Heart left ventricle (tissue), 16 donors: ENCODE measurements around the gene NTM. TPM values are rescaled to one million over a fixed set of nuclear protein-coding genes. Genes with fewer than 3 reads are reported as not detected.

Experiments used
- ATAC-seq, 4 donors: fragments of 200-7000 bp; cut with Tn5 transposase; one replicate each; pipeline ENCODE4 v1.9.1; 2020 to 2022; ENCODE audit warnings: moderate library complexity in 4 of 4, mild to moderate bottlenecking in 3 of 4, moderate number of reproducible peaks in 1 of 4
- DNase-seq, 5 donors: peaks; one replicate each; pipeline ENCODE4 v3.0.0-alpha.2; 2020
- H3K27ac ChIP-seq, 12 donors: fragments of 200-600 bp; sonication (generic) in 4 of 12; one replicate each; pipeline versions ENCODE4 v1.5.0 to v1.8.0; 2016 to 2022; ENCODE audit warnings: mild to moderate bottlenecking in 2 of 12
- H3K27me3 ChIP-seq, 9 donors: fragments of 200-600 bp; sonication (generic) in 2 of 9; one replicate each; pipeline versions ENCODE4 v1.5.1 to v1.8.0; 2016 to 2022; ENCODE audit warnings: mild to moderate bottlenecking in 3 of 9
- H3K36me3 ChIP-seq, 9 donors: fragments of 200-600 bp; sonication (generic) in 2 of 9; one replicate each; pipeline versions ENCODE4 v1.5.0 to v1.8.0; 2018 to 2022; ENCODE audit warnings: mild to moderate bottlenecking in 2 of 9
- H3K4me1 ChIP-seq, 12 donors: fragments of 200-600 bp; sonication (generic) in 4 of 12; one replicate each; pipeline versions ENCODE4 v1.5.0 to v1.8.0; 2016 to 2022; ENCODE audit warnings: mild to moderate bottlenecking in 3 of 12
- H3K4me3 ChIP-seq, 12 donors: fragments of 200-600 bp; sonication (generic) in 4 of 12; one replicate each; pipeline versions ENCODE4 v1.5.0 to v1.8.0; 2017 to 2022; ENCODE audit warnings: mild to moderate bottlenecking in 9 of 12, moderate library complexity in 4 of 12
- H3K9me3 ChIP-seq, 12 donors: fragments of 200-600 bp; sonication (generic) in 4 of 12; one replicate each; pipeline versions ENCODE4 v1.5.0 to v1.8.0; 2016 to 2022; ENCODE audit warnings: mild to moderate bottlenecking in 1 of 12
- POLR2A ChIP-seq, 2 donors: fragments of 450-650 bp; IDR thresholded peaks; one replicate each; pipeline ENCODE4 v1.6.1; 2017; ENCODE audit warnings: antibody characterized with exemption in 2 of 2, mild to moderate bottlenecking in 2 of 2, moderate library complexity in 2 of 2
- WGBS, 4 donors: extraction: QIAGEN DNeasy Blood & Tissue Kit in 2 of 4; methylation state at CpG; one replicate each; pipeline versions ENCODE4 v1.1.5 to v1.1.7; 2013 to 2018; 5-methylcytosine and 5-hydroxymethylcytosine counted together
- intact Hi-C, 10 donors: fragments of 100-400 bp; cut with DNase I; formaldehyde crosslinking; loops; one replicate each; pipeline versions ENCODE4 v1.11.1 to v1.14.2; 2022
- polyA plus RNA-seq, 2 donors: library from polyadenylated mRNA; stranded (reverse); fragments of 200-250 nt; gene quantifications; one replicate each; pipeline ENCODE4 v1.2.3, GENCODE V29; 2013
- total RNA-seq, 9 donors: library from RNA; depleted of rRNA in 2 of 9; stranded (reverse); fragments of >200 nt in 2 of 9; fragmentation: NEBNext Ultra II Directional in 3 of 9; extraction: Animal tissue kit (Norgen Biotek cat#: 25700) in 3 of 9; gene quantifications; one replicate each; pipeline versions ENCODE4 v1.1.0 to v1.2.4, GENCODE V29; 2016 to 2023
- TF ChIP-seq, protein P1 (sequence below), 12 donors: fragments of 200-600 bp; sonication (generic) in 4 of 12; IDR thresholded peaks; one replicate each; pipeline versions ENCODE4 v1.5.0 to v1.8.0; 2018 to 2022; ENCODE audit warnings: antibody characterized with exemption in 12 of 12, mild to moderate bottlenecking in 5 of 12
- donor health status: ischemic (EF 13 %, LVEDD 7.1; RV severe dilation, severe dysfunction).
- donor health status: healthy with polysubstance abuse.
- donor health status: DM: no; HTN: yes; CAD: no.
- donor health status: DM: no; HTN: no; CAD: no.
- donor health status: ischemic (EF 25% LVEDD 6.9; RV normal size, moderate dysfunction).
- donor health status: ischemic (EF 25% LVEDD 5.7; RV mildly dilated, moderate dysfunction).
- donor health status: healthy.
- donor health status: DM: yes; HTN: yes; CAD: no.
- donor health status: ischemic (EF 35%, LVEDD 5.7; RV mildly dilated, moderate dysfunction).
- donor health status: nonischemic (EF 11% LVEDD 7.7; RV severe dilation, severe dysfunction).
- donor health status: DM: yes; HTN: yes; CAD: no.
- donor health status: PGD.
- donor health status: ischemic (EF 29% LVEDD 5.4; RV normal size, mild dysfunction).
- donor health status: nonischemic (EF 23%, LVEDD 6.1; RV moderate dilation, normal function).

The NTM gene
- total and polyA plus RNA-seq, 11 donors, result 0.40 to 7.7 (median 1.5) TPM

- intact Hi-C loops, result loop anchor here in 1 of 10 donors (10.0 kb wide), 1 partner anchor 60 kb away; no protein-coding TSS in a partner anchor
- Histone ChIP-seq H3K27ac (no peak overlapping the region), H3K4me1 (peaks cover 0 to 9% (median 0%) of the 10 kb centered on the region in 12 donors), H3K4me3 (no peak overlapping the region), H3K36me3 (no peaks in the 10 kb centered on the region), H3K9me3 (no peaks in the 10 kb centered on the region), H3K27me3 (no peaks in the 10 kb centered on the region)
- no peak for TF ChIP-seq POLR2A (IDR thresholded peaks at IDR 0.05)
- TF ChIP-seq, protein P1, sequence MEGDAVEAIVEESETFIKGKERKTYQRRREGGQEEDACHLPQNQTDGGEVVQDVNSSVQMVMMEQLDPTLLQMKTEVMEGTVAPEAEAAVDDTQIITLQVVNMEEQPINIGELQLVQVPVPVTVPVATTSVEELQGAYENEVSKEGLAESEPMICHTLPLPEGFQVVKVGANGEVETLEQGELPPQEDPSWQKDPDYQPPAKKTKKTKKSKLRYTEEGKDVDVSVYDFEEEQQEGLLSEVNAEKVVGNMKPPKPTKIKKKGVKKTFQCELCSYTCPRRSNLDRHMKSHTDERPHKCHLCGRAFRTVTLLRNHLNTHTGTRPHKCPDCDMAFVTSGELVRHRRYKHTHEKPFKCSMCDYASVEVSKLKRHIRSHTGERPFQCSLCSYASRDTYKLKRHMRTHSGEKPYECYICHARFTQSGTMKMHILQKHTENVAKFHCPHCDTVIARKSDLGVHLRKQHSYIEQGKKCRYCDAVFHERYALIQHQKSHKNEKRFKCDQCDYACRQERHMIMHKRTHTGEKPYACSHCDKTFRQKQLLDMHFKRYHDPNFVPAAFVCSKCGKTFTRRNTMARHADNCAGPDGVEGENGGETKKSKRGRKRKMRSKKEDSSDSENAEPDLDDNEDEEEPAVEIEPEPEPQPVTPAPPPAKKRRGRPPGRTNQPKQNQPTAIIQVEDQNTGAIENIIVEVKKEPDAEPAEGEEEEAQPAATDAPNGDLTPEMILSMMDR (IDR thresholded peaks at IDR 0.05), result no peak
- WGBS, 4 donors, result 32 to 45% (median 37%) methylated on average over 4 of the region's 4 CpGs
- ATAC-seq (no peak), DNase-seq (no peak)
Measured at GRCh38 chr11:131924457-131925201, 554.2 kb downstream of the NTM start.

DNA sequence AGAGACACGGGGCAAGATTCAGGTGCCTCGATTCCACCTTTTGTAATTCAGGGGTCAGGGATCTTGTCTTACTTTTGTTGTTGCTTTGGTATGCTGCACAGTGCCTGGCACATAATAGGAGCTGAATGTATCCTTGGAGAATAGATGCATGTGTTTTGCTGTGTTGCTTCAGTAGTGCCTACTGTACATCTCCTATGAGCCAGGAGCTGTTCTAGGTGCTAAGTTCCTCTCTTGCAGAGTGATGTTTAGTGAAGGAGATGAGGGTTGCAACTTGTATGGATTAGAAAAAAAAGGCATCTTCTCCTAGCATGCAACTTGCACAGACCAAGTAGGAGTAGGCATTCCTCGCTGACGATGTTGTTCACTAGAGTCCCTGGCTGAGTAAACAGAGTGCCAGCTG is 555.4 kb downstream of the NTM start:
- intact Hi-C loops, result loop anchor here in 1 of 10 donors (10.0 kb wide), 1 partner anchor 59 kb away; no protein-coding TSS in a partner anchor
- Histone ChIP-seq H3K9me3 (no peaks in the 10 kb centered on the region), H3K27me3 (no peaks in the 10 kb centered on the region), H3K4me1 (peaks cover 0 to 9% (median 0%) of the 10 kb centered on the region in 12 donors), H3K4me3 (no peak overlapping the region), H3K36me3 (no peaks in the 10 kb centered on the region), H3K27ac (no peak overlapping the region)
- 90 to 97% (median 91%) methylated on average over 4 of the region's 4 CpGs for WGBS, 4 donors
- TF ChIP-seq POLR2A (IDR thresholded peaks at IDR 0.05), result no peak
- TF ChIP-seq, protein P1 (IDR thresholded peaks at IDR 0.05), result no peak
- ATAC-seq (no peak), DNase-seq (no peak)

GRCh38 chr11:131928992-131929391 is 558.6 kb downstream of the NTM start:
- TF ChIP-seq, protein P1 (IDR thresholded peaks at IDR 0.05), result no peak
- no peak for TF ChIP-seq POLR2A (IDR thresholded peaks at IDR 0.05)
- Histone ChIP-seq H3K4me3 (no peak overlapping the region), H3K36me3 (no peaks in the 10 kb centered on the region), H3K4me1 (peaks cover 0 to 6% (median 0%) of the 10 kb centered on the region in 12 donors), H3K27ac (no peak overlapping the region), H3K9me3 (no peaks in the 10 kb centered on the region), H3K27me3 (no peaks in the 10 kb centered on the region)
- ATAC-seq (peak in 2 of 4 donors; percentile 22 to 31), DNase-seq (no peak)
- intact Hi-C loops, result loop anchor here in 1 of 10 donors (10.0 kb wide), 1 partner anchor 56 kb away; no protein-coding TSS in a partner anchor
- WGBS, 4 donors, result 65 to 72% (median 67%) methylated on average over 11 of the region's 11 CpGs

DNA sequence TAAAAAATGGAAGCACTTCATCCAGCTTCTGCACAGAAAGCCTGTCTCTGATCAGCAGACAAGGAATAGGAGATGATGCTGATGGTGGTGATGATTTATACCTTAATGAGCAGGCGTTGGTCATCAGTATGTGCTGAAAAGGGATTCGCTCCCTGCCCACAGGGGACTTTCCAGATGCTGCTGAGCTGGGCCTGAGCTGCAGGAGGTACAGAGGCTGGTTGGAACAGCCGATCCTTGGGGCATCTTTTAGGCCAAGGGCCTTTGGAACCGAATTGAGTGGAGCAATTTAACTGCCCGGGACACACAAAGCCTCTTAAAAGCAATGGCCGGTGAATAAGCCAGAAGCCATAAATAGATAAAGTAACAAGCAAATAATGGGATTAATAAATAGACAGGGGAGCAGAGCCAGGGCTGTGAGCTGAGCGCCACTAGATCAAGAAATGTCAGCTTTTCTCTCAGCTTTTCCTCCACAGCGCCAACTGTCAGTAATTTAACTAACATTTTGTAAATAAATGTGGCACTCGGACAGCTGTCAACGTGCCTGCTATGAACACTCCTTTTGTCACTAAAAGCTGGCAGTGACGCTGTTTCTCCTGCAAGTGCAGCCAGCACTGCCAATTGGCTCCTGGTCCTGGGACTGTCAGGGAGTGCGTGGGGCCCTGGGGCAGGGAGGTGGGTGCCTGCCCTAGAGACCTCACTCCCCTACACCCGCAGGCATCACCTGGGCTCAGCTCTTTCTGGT is 562.3 kb downstream of the NTM start:
- Histone ChIP-seq H3K9me3 (no peaks in the 10 kb centered on the region), H3K27me3 (no peaks in the 10 kb centered on the region), H3K4me3 (peak overlapping the region in 1 of 12 donors; percentile 16), H3K4me1 (peaks cover 0 to 3% (median 0%) of the 10 kb centered on the region in 12 donors), H3K27ac (peak overlapping the region in 1 of 12 donors; percentile 42), H3K36me3 (no peaks in the 10 kb centered on the region)
- intact Hi-C loops, result no loop called here
- 55 to 69% (median 61%) methylated on average over 12 to 13 of the region's 13 CpGs for WGBS, 4 donors
- TF ChIP-seq, protein P1 (IDR thresholded peaks at IDR 0.05), result no peak
- no peak for TF ChIP-seq POLR2A (IDR thresholded peaks at IDR 0.05)
- peak; percentile 55 to 94 (median 90) for ATAC-seq
- peak in 3 of 5 donors; percentile 44 to 72 (median 61) for DNase-seq
